Mesenchymal stem cell (in vitro differentiated cells and primary cell): ENCODE results near the gene ZNF133.

Experiments used
- DNase-seq: peaks from one replicate; pipeline ENCODE4 v3.0.0-alpha.2; 2013
- H2AFZ ChIP-seq: one replicate; pipeline ENCODE4 v1.6.1; 2013; ENCODE audit warnings: low read depth, mild to moderate bottlenecking, control low read depth, inconsistent platforms, low read length, moderate library complexity
- H2AK5ac ChIP-seq: 2 replicates; pipeline ENCODE4 v1.6.1; 2013; ENCODE audit warnings: low read length, moderate library complexity, mild to moderate bottlenecking, inconsistent platforms; ENCODE audit not compliant: severe bottlenecking
- H2BK120ac ChIP-seq: one replicate; pipeline ENCODE4 v1.6.1; 2013; ENCODE audit warnings: low read depth, mild to moderate bottlenecking, inconsistent platforms, low read length, moderate library complexity
- H2BK12ac ChIP-seq, 2 experiments: one replicate each; pipeline ENCODE4 v1.6.1; 2013; ENCODE audit warnings: inconsistent platforms in 2 of 2, low read length in 2 of 2, mild to moderate bottlenecking in 2 of 2, moderate library complexity in 2 of 2, control low read depth in 1 of 2
- H2BK15ac ChIP-seq: one replicate; pipeline ENCODE4 v1.6.1; 2013; ENCODE audit warnings: mild to moderate bottlenecking, low read depth, inconsistent platforms; ENCODE audit not compliant: poor library complexity, severe bottlenecking
- H2BK5ac ChIP-seq: 2 replicates; pipeline ENCODE4 v1.6.1; 2013; ENCODE audit warnings: low read depth, mild to moderate bottlenecking, low read length, control low read depth, inconsistent platforms; ENCODE audit not compliant: poor library complexity, severe bottlenecking
- H3K14ac ChIP-seq, 2 experiments: one replicate each; pipeline ENCODE4 v1.6.1; 2013; ENCODE audit warnings: inconsistent platforms in 2 of 2, low read length in 2 of 2, control low read depth in 1 of 2, mild to moderate bottlenecking in 1 of 2, moderate library complexity in 1 of 2
- H3K18ac ChIP-seq, 2 experiments: one replicate each; pipeline ENCODE4 v1.6.1; 2013; ENCODE audit warnings: inconsistent platforms in 2 of 2, low read length in 2 of 2, control low read depth in 1 of 2, low read depth in 1 of 2, mild to moderate bottlenecking in 1 of 2
- H3K23ac ChIP-seq, 2 experiments: one replicate each; pipeline ENCODE4 v1.6.1; 2013; ENCODE audit warnings: inconsistent platforms in 2 of 2, low read length in 2 of 2, mild to moderate bottlenecking in 2 of 2, moderate library complexity in 2 of 2, control low read depth in 1 of 2
- H3K27ac ChIP-seq: 2 replicates; pipeline ENCODE4 v1.5.1; 2013; ENCODE audit warnings: mild to moderate bottlenecking, moderate library complexity, low read length, control low read depth, inconsistent platforms; ENCODE audit not compliant: poor library complexity, severe bottlenecking
- H3K27me3 ChIP-seq, 2 experiments: 2 replicates each; pipeline versions ENCODE4 v1.6.1 to v1.7.0; 2013; ENCODE audit warnings: low read length in 2 of 2, mild to moderate bottlenecking in 2 of 2, moderate library complexity in 2 of 2, control low read depth in 1 of 2, inconsistent platforms in 1 of 2; ENCODE audit not compliant: control insufficient read depth in 1 of 2, insufficient read depth in 1 of 2
- H3K36me3 ChIP-seq, 2 experiments: 2 replicates each; pipeline versions ENCODE4 v1.6.1 to v1.7.0; 2013; ENCODE audit warnings: low read length in 2 of 2, control low read depth in 1 of 2, inconsistent platforms in 1 of 2, low read depth in 1 of 2, mild to moderate bottlenecking in 1 of 2; ENCODE audit not compliant: insufficient read depth in 2 of 2, control insufficient read depth in 1 of 2
- H3K4ac ChIP-seq, 2 experiments: one replicate each; pipeline ENCODE4 v1.6.1; 2013; ENCODE audit warnings: inconsistent platforms in 2 of 2, low read length in 2 of 2, mild to moderate bottlenecking in 2 of 2, moderate library complexity in 2 of 2, control low read depth in 1 of 2, low read depth in 1 of 2
- H3K4me1 ChIP-seq: 2 replicates; pipeline ENCODE4 v1.6.1; 2013; ENCODE audit warnings: low read depth, low read length, control low read depth; ENCODE audit not compliant: control insufficient read depth, insufficient read depth
- H3K4me2 ChIP-seq: 2 replicates; pipeline ENCODE4 v1.6.1; 2013; ENCODE audit warnings: low read length, mild to moderate bottlenecking, inconsistent platforms; ENCODE audit not compliant: poor library complexity, severe bottlenecking
- H3K4me3 ChIP-seq, 2 experiments: 2 replicates each; pipeline versions ENCODE4 v1.5.1 to v1.7.0; 2013; ENCODE audit warnings: low read length in 2 of 2, mild to moderate bottlenecking in 2 of 2, control low read depth in 1 of 2, low read depth in 1 of 2; ENCODE audit not compliant: insufficient read depth in 1 of 2
- H3K79me1 ChIP-seq: replicated peaks from 2 replicates; pipeline ENCODE4 v1.6.1; 2013; ENCODE audit warnings: mild to moderate bottlenecking, control low read depth, low read length, inconsistent platforms; ENCODE audit not compliant: poor library complexity, severe bottlenecking
- H3K9ac ChIP-seq: 2 replicates; pipeline ENCODE4 v1.7.0; 2013; ENCODE audit warnings: mild to moderate bottlenecking, low read length, moderate library complexity
- H3K9me3 ChIP-seq: 2 replicates; pipeline ENCODE4 v1.7.0; 2013; ENCODE audit warnings: mild to moderate bottlenecking, low read length; ENCODE audit not compliant: control insufficient read depth
- H4K8ac ChIP-seq: one replicate; pipeline ENCODE4 v1.6.1; 2013; ENCODE audit warnings: inconsistent platforms, mild to moderate bottlenecking, low read length, moderate library complexity
- H4K91ac ChIP-seq: one replicate; pipeline ENCODE4 v1.6.1; 2013; ENCODE audit warnings: mild to moderate bottlenecking, low read length, inconsistent platforms
- WGBS: methylation state at CpG from one replicate; pipeline ENCODE4 v1.1.7; 2013; ENCODE audit warnings: mixed read lengths; 5-methylcytosine and 5-hydroxymethylcytosine counted together

ZNF133 gene

GRCh38 chr20:18310051-18310450, 21.7 kb downstream of the ZNF133 start:
- Histone ChIP-seq H2AFZ (no peak overlapping the region), H3K14ac (no peak overlapping the region), H3K4me2 (no peak overlapping the region), H3K27me3 (no peaks in the 10 kb centered on the region), H3K9ac (no peak overlapping the region), H3K9me3 (no peaks in the 10 kb centered on the region), H3K79me1 (peaks cover 13% of the 10 kb centered on the region), H4K91ac (no peak overlapping the region), H3K23ac (no peak overlapping the region), H3K4me1 (no peaks in the 10 kb centered on the region), H2AK5ac (no peak overlapping the region), H3K27ac (no peak overlapping the region), H2BK5ac (no peak overlapping the region), H3K4me3 (no peak overlapping the region), H2BK120ac (no peak overlapping the region), H2BK12ac (no peak overlapping the region), H3K18ac (no peak overlapping the region), H3K36me3 (peaks cover 14 to 63% of the 10 kb centered on the region in 2 experiments), H2BK15ac (no peak overlapping the region), H3K4ac (no peak overlapping the region), H4K8ac (no peak overlapping the region)
- DNase-seq: no peak
- WGBS: no CpG with 5 or more reads among the region's 5 CpGs

- Histone ChIP-seq H2AK5ac (no peak overlapping the region), H2AFZ (no peak overlapping the region), H3K27ac (no peak overlapping the region), H3K4me3 (no peak overlapping the region), H2BK120ac (no peak overlapping the region), H3K79me1 (peaks cover 14% of the 10 kb centered on the region), H3K4ac (no peak overlapping the region), H2BK15ac (no peak overlapping the region), H3K27me3 (no peaks in the 10 kb centered on the region), H2BK5ac (no peak overlapping the region), H3K36me3 (peaks cover 16 to 63% of the 10 kb centered on the region in 2 experiments), H4K91ac (no peak overlapping the region), H3K23ac (no peak overlapping the region), H3K9ac (no peak overlapping the region), H3K9me3 (peaks cover 3% of the 10 kb centered on the region), H3K4me2 (no peak overlapping the region), H2BK12ac (no peak overlapping the region), H4K8ac (no peak overlapping the region), H3K18ac (no peak overlapping the region), H3K14ac (no peak overlapping the region), H3K4me1 (no peaks in the 10 kb centered on the region)
- DNase-seq: no peak
These were observed 22.3 kb downstream of the ZNF133 start for GRCh38 chr20:18310592-18310991.

GRCh38 chr20:18312723-18313122, 24.4 kb downstream of the ZNF133 start:
- Histone ChIP-seq H3K4ac (no peak overlapping the region), H3K9ac (no peak overlapping the region), H2BK15ac (no peak overlapping the region), H3K79me1 (peaks cover 25% of the 10 kb centered on the region), H4K91ac (no peak overlapping the region), H3K18ac (no peak overlapping the region), H2AFZ (no peak overlapping the region), H3K4me3 (no peak overlapping the region), H3K23ac (no peak overlapping the region), H2BK5ac (no peak overlapping the region), H3K4me2 (no peak overlapping the region), H3K27me3 (no peaks in the 10 kb centered on the region), H3K9me3 (peaks cover 9% of the 10 kb centered on the region), H3K4me1 (no peaks in the 10 kb centered on the region), H2BK12ac (no peak overlapping the region), H2AK5ac (no peak overlapping the region), H4K8ac (no peak overlapping the region), H3K14ac (no peak overlapping the region), H3K27ac (no peak overlapping the region), H3K36me3 (peaks cover 28 to 62% of the 10 kb centered on the region in 2 experiments), H2BK120ac (no peak overlapping the region)
- DNase-seq: no peak
- WGBS: 100% methylated on average over 5 of the region's 9 CpGs

DNA sequence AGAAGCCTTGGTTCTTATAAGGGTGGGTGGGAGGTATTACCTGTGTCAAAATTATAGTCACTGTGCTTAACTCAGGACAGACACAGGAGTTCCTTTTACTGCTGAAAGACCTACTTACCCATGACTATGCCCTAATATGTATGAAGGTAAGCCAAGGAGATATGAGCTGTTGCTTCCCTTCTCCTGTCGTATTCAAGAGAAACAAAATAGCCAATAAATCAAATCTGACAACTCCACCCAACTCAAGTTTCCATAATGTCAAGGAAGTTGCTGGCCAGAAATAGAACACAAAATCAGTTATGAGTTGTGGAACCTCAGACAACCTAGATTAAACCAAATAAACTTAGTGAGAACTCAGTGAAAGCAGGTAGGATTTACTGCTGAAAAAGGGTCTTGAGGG, 25.1 kb downstream of the ZNF133 start:
- Histone ChIP-seq H3K79me1 (peaks cover 25% of the 10 kb centered on the region), H2BK15ac (no peak overlapping the region), H3K4me3 (no peak overlapping the region), H3K4ac (no peak overlapping the region), H3K27me3 (no peaks in the 10 kb centered on the region), H4K91ac (no peak overlapping the region), H3K18ac (no peak overlapping the region), H3K4me1 (no peaks in the 10 kb centered on the region), H2BK120ac (no peak overlapping the region), H2AFZ (no peak overlapping the region), H3K4me2 (no peak overlapping the region), H2AK5ac (no peak overlapping the region), H2BK12ac (no peak overlapping the region), H3K27ac (no peak overlapping the region), H4K8ac (no peak overlapping the region), H3K9ac (no peak overlapping the region), H3K9me3 (peaks cover 9% of the 10 kb centered on the region), H3K23ac (no peak overlapping the region), H3K14ac (no peak overlapping the region), H3K36me3 (peaks cover 28 to 63% of the 10 kb centered on the region in 2 experiments), H2BK5ac (no peak overlapping the region)
- 67% methylated on average over 1 of the region's 1 CpG for WGBS
- no peak for DNase-seq
